GM23338 (cell line): ENCODE measurements around the gene C15orf40. TPM values are rescaled to one million over a fixed set of nuclear protein-coding genes. Genes with fewer than 3 reads are reported as not detected.

Experiments
- ATAC-seq: fragments of 200-7000 bp; cut with Tn5 transposase; 3 replicates; pipeline ENCODE4 v1.9.1; 2020
- DNase-seq: peaks from one replicate; pipeline ENCODE4 v3.0.0-alpha.2; 2015; ENCODE audit warnings: low spot score
- H2AFZ ChIP-seq: fragments of 200-600 bp; sonication (generic); 2 replicates; pipeline ENCODE4 v1.8.0; 2016; ENCODE audit warnings: antibody characterized with exemption, mild to moderate bottlenecking, moderate library complexity
- H3F3A ChIP-seq: fragments of 200-600 bp; sonication (generic); replicated peaks from 2 replicates; pipeline ENCODE4 v1.8.0; 2017; ENCODE audit warnings: antibody characterized with exemption, mixed run types, low read depth
- H3K27ac ChIP-seq: fragments of 200-600 bp; sonication (generic); 2 replicates; pipeline ENCODE4 v1.6.1; 2016; ENCODE audit warnings: low read depth
- H3K27me3 ChIP-seq: fragments of 200-600 bp; sonication (generic); 2 replicates; pipeline ENCODE4 v1.8.0; 2016; ENCODE audit warnings: mild to moderate bottlenecking, mixed run types, moderate library complexity; ENCODE audit not compliant: insufficient read depth
- H3K36me3 ChIP-seq: fragments of 200-600 bp; sonication (generic); 2 replicates; pipeline ENCODE4 v1.8.0; 2016; ENCODE audit warnings: mild to moderate bottlenecking; ENCODE audit not compliant: insufficient read depth
- H3K4me1 ChIP-seq: fragments of 200-600 bp; sonication (generic); 2 replicates; pipeline ENCODE4 v1.8.0; 2016; ENCODE audit warnings: mild to moderate bottlenecking, moderate library complexity; ENCODE audit not compliant: insufficient read depth
- H3K4me2 ChIP-seq: fragments of 200-600 bp; sonication (generic); 2 replicates; pipeline ENCODE4 v1.7.1; 2017; ENCODE audit warnings: mixed run types
- H3K4me3 ChIP-seq: fragments of 200-600 bp; sonication (generic); 2 replicates; pipeline ENCODE4 v1.6.1; 2016; ENCODE audit warnings: mixed run types
- H3K79me2 ChIP-seq: fragments of 200-600 bp; sonication (generic); replicated peaks from 2 replicates; pipeline ENCODE4 v1.8.0; 2017; ENCODE audit warnings: mild to moderate bottlenecking; ENCODE audit not compliant: insufficient read depth
- H3K9me2 ChIP-seq: fragments of 200-600 bp; sonication (generic); 2 replicates; pipeline ENCODE4 v1.8.0; 2017; ENCODE audit not compliant: insufficient read depth
- H4K20me1 ChIP-seq: fragments of 200-600 bp; sonication (generic); replicated peaks from 2 replicates; pipeline ENCODE4 v1.8.0; 2017; ENCODE audit warnings: mild to moderate bottlenecking; ENCODE audit not compliant: insufficient read depth
- H3K27ac Mint-ChIP-seq: 2 replicates; pipeline ENCODE4 v1.8.0; 2020; ENCODE audit warnings: inconsistent platforms, mild to moderate bottlenecking, moderate library complexity, mixed read lengths
- H3K27me3 Mint-ChIP-seq: 3 replicates; pipeline ENCODE4 v1.8.0; 2022; ENCODE audit warnings: low read depth, mild to moderate bottlenecking, moderate library complexity, mixed read lengths, inconsistent platforms; ENCODE audit not compliant: insufficient read depth, poor library complexity
- H3K36me3 Mint-ChIP-seq: 3 replicates; pipeline ENCODE4 v1.8.0; 2021; ENCODE audit warnings: low read depth, mild to moderate bottlenecking, inconsistent platforms, moderate library complexity, mixed read lengths
- H3K4me1 Mint-ChIP-seq: 3 replicates; pipeline ENCODE4 v1.8.0; 2020; ENCODE audit warnings: mild to moderate bottlenecking, inconsistent platforms, mixed read lengths
- H3K4me3 Mint-ChIP-seq: 3 replicates; pipeline ENCODE4 v1.8.0; 2021; ENCODE audit warnings: moderate library complexity, mild to moderate bottlenecking, inconsistent platforms, mixed read lengths
- H3K9me3 Mint-ChIP-seq: 3 replicates; pipeline ENCODE4 v1.8.0; 2020; ENCODE audit warnings: moderate library complexity, mild to moderate bottlenecking, inconsistent platforms, mixed read lengths
- CREB1 ChIP-seq: fragments of 250-450 bp; sonication (Bioruptor Pico); IDR thresholded peaks from 2 replicates; pipeline ENCODE4 v1.5.0; 2020; ENCODE audit warnings: low read depth, mild to moderate bottlenecking, moderate library complexity
- EZH2 ChIP-seq: fragments of 200-600 bp; sonication (generic); IDR thresholded peaks from one replicate; pipeline ENCODE4 v1.8.0; 2017; ENCODE audit warnings: antibody characterized with exemption, mild to moderate bottlenecking, low read depth; ENCODE audit not compliant: unreplicated experiment
- EZH2phosphoT487 ChIP-seq: fragments of 200-600 bp; sonication (generic); IDR thresholded peaks from one replicate; pipeline ENCODE4 v1.8.1; 2018; ENCODE audit warnings: antibody characterized with exemption; ENCODE audit not compliant: unreplicated experiment
- POLR2AphosphoS5 ChIP-seq: IDR thresholded peaks from 2 replicates; pipeline ENCODE4 v1.6.1; 2016; ENCODE audit warnings: antibody characterized with exemption, low read depth
- STAT1 ChIP-seq: IDR thresholded peaks from one replicate; pipeline ENCODE4 v1.6.1; 2016; ENCODE audit warnings: antibody characterized with exemption; ENCODE audit not compliant: unreplicated experiment
- ZNF114 ChIP-seq: fragments of 250-450 bp; sonication (Bioruptor Pico); IDR thresholded peaks from 2 replicates; pipeline ENCODE4 v1.5.0; 2020; ENCODE audit warnings: mild to moderate bottlenecking, moderate library complexity
- ZNF331 ChIP-seq: fragments of 250-450 bp; sonication (Bioruptor Pico); IDR thresholded peaks from 2 replicates; pipeline ENCODE4 v1.5.0; 2020; ENCODE audit warnings: low read depth, mild to moderate bottlenecking, moderate library complexity
- ZNF462 ChIP-seq: fragments of 250-450 bp; sonication (Bioruptor Pico); IDR thresholded peaks from 2 replicates; pipeline ENCODE4 v1.5.0; 2020; ENCODE audit warnings: mild to moderate bottlenecking, moderate library complexity
- polyA plus RNA-seq: library from polyadenylated mRNA; unstranded; fragments of >200 nt; fragmentation: Nextera tagmentation; extraction: Ambion mirVana; gene quantifications from 2 replicates; pipeline ENCODE4 v1.2.1, GENCODE V29; 2016
- total RNA-seq: library from RNA; depleted of rRNA; stranded (reverse); fragments of >200 nt; shearing (Covaris generic); gene quantifications from 2 replicates; pipeline ENCODE4 v1.2.3, GENCODE V29; 2014
- TF ChIP-seq, protein P1 (sequence below), 2 experiments: fragments of 200-600 bp in 1 of 2; sonication (generic) in 1 of 2; conservative IDR thresholded peaks; 2 replicates each; pipeline versions ENCODE4 v1.5.1 to v1.6.1; 2016 to 2017; ENCODE audit warnings: antibody characterized with exemption in 2 of 2, low read depth in 2 of 2, mild to moderate bottlenecking in 2 of 2, moderate library complexity in 1 of 2

C15orf40 gene
- total and polyA plus RNA-seq, 2 experiments from 2014 or later, result 7.3 to 26.3 TPM

GRCh38 chr15:83016906-83017305 is 5.5 kb upstream of the C15orf40 start:
- peaks cover 6% of the 10 kb centered on the region for H3K9me3 Mint-ChIP-seq
- Histone ChIP-seq H3K27me3 (no peaks in the 10 kb centered on the region), H3F3A (no peaks in the 10 kb centered on the region; the same call in 1 of the 2 replicates), H2AFZ (no peak overlapping the region), H3K4me3 (no peak overlapping the region), H3K4me2 (no peak overlapping the region), H3K27ac (no peak overlapping the region), H3K36me3 (peaks cover 16% of the 10 kb centered on the region; the same call in 1 of the 2 replicates), H4K20me1 (no peaks in the 10 kb centered on the region), H3K79me2 (no peaks in the 10 kb centered on the region), H3K4me1 (peaks cover 7% of the 10 kb centered on the region), H3K9me2 (peaks cover 8% of the 10 kb centered on the region; the same call in 1 of the 2 replicates)
- H3K27ac Mint-ChIP-seq, result no peak overlapping the region
- H3K4me1 Mint-ChIP-seq, result peaks cover 18% of the 10 kb centered on the region
- ATAC-seq (no peak), DNase-seq (no peak)
- H3K4me3 Mint-ChIP-seq, result no peak overlapping the region
- peaks cover 46% of the 10 kb centered on the region for H3K36me3 Mint-ChIP-seq
- TF ChIP-seq EZH2phosphoT487, result no peak
- no peak for TF ChIP-seq ZNF462
- no peak for TF ChIP-seq STAT1
- TF ChIP-seq POLR2AphosphoS5, result no peak
- no peak for TF ChIP-seq ZNF114
- no peak for TF ChIP-seq CREB1 (CRISPR knock-in tag)
- no peak for TF ChIP-seq EZH2
- peaks cover 10% of the 10 kb centered on the region for H3K27me3 Mint-ChIP-seq

- peaks cover 51% of the 10 kb centered on the region for H3K36me3 Mint-ChIP-seq
- H3K27ac Mint-ChIP-seq, result no peak overlapping the region
- H3K4me3 Mint-ChIP-seq, result no peak overlapping the region
- TF ChIP-seq ZNF331 (CRISPR knock-in tag) (no peak), STAT1 (no peak)
- TF ChIP-seq, protein P1, sequence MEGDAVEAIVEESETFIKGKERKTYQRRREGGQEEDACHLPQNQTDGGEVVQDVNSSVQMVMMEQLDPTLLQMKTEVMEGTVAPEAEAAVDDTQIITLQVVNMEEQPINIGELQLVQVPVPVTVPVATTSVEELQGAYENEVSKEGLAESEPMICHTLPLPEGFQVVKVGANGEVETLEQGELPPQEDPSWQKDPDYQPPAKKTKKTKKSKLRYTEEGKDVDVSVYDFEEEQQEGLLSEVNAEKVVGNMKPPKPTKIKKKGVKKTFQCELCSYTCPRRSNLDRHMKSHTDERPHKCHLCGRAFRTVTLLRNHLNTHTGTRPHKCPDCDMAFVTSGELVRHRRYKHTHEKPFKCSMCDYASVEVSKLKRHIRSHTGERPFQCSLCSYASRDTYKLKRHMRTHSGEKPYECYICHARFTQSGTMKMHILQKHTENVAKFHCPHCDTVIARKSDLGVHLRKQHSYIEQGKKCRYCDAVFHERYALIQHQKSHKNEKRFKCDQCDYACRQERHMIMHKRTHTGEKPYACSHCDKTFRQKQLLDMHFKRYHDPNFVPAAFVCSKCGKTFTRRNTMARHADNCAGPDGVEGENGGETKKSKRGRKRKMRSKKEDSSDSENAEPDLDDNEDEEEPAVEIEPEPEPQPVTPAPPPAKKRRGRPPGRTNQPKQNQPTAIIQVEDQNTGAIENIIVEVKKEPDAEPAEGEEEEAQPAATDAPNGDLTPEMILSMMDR (conservative IDR thresholded peaks at IDR 0.05; ENCODE audit: low read depth in 2 of 2), result no peak
Measured at GRCh38 chr15:83015361-83015760, 3.9 kb upstream of the C15orf40 start.

More at GRCh38 chr15:83015361-83015760, 3.9 kb upstream of the C15orf40 start:
- Mint-ChIP-seq H3K4me1 (peaks cover 25% of the 10 kb centered on the region), H3K9me3 (peaks cover 6% of the 10 kb centered on the region), H3K27me3 (peaks cover 19% of the 10 kb centered on the region)
- peaks cover 12% of the 10 kb centered on the region for H3K4me1 ChIP-seq
- peaks cover 13% of the 10 kb centered on the region; the same call in 1 of the 2 replicates for H3K36me3 ChIP-seq
- H3K4me2 ChIP-seq, result no peak overlapping the region
- H3F3A ChIP-seq, result no peaks in the 10 kb centered on the region; the same call in 1 of the 2 replicates
- H3K79me2 ChIP-seq, result peaks cover 6% of the 10 kb centered on the region
- H3K9me2 ChIP-seq, result peaks cover 8% of the 10 kb centered on the region; the same call in 1 of the 2 replicates
- no peak overlapping the region for H2AFZ ChIP-seq
- H3K27ac ChIP-seq, result no peak overlapping the region
- H3K27me3 ChIP-seq, result no peaks in the 10 kb centered on the region
- ATAC-seq (no peak), DNase-seq (no peak)
- no peak overlapping the region for H3K4me3 ChIP-seq
- no peaks in the 10 kb centered on the region for H4K20me1 ChIP-seq
